K562 (cell line): Measurements from ENCODE around the gene CCDC167. TPM values are rescaled to one million over a fixed set of nuclear protein-coding genes. Genes with fewer than 3 reads are reported as not detected.

Source experiments
- CREM ChIP-seq: IDR thresholded peaks from 2 replicates; pipeline ENCODE4 v1.6.1; 2014; ENCODE audit warnings: antibody characterized with exemption, low read depth
- FOXP1 ChIP-seq: sonication (generic); formaldehyde crosslinking; IDR thresholded peaks from 2 replicates; pipeline ENCODE4 v1.8.0; 2022; ENCODE audit warnings: mild to moderate bottlenecking, missing genetic modification reagents
- GATAD2A ChIP-seq: fragments of 450-650 bp; IDR thresholded peaks from 2 replicates; pipeline ENCODE4 v1.6.1; 2017
- MIER1 ChIP-seq: fragments of 450-650 bp; IDR thresholded peaks from 2 replicates; pipeline ENCODE4 v1.6.1; 2016; ENCODE audit warnings: antibody characterized with exemption, mild to moderate bottlenecking, low read depth
- NR4A1 ChIP-seq, 2 experiments: fragments of 250-450 bp in 1 of 2; fragments of 450-650 bp in 1 of 2; sonication (Bioruptor Pico) in 1 of 2; IDR thresholded peaks; 2 replicates each; pipeline versions ENCODE4 v1.4.0 to v1.6.1; 2016 to 2020; ENCODE audit warnings: mild to moderate bottlenecking in 2 of 2, missing compliant biosample characterization in 1 of 2, missing genetic modification characterization in 1 of 2, moderate library complexity in 1 of 2
- POLR2G ChIP-seq: fragments of 200-400 bp; formaldehyde crosslinking; IDR thresholded peaks from 2 replicates; pipeline ENCODE4 v1.6.1; 2017; ENCODE audit warnings: low read depth, mild to moderate bottlenecking, antibody characterized with exemption, low read length, moderate library complexity
- RB1 ChIP-seq: fragments of 450-650 bp; IDR thresholded peaks from 2 replicates; pipeline ENCODE4 v1.6.1; 2017; ENCODE audit warnings: low read depth, mild to moderate bottlenecking
- ZFP36 ChIP-seq: fragments of 150-350 bp; IDR thresholded peaks from 2 replicates; pipeline ENCODE4 v1.6.1; 2018; ENCODE audit warnings: low read length, low read depth; ENCODE audit not compliant: partially characterized antibody
- polyA plus RNA-seq, 8 experiments: library from polyadenylated mRNA; depleted of rRNA in 4 of 8; stranded (reverse) in 5 of 8; unstranded in 3 of 8; fragments of >200 nt; fragmentation: Nextera tagmentation in 2 of 8; fragmentation: Illumina TruSeq in 1 of 8; extraction: Ambion mirVana in 2 of 8; extraction: Trizol in 1 of 8; gene quantifications; 2 replicates each; pipeline versions ENCODE4 v1.2.1 to v1.2.3, GENCODE V29; 2011 to 2014; ENCODE audit warnings: inconsistent platforms in 1 of 8, missing spikeins in 1 of 8
- total RNA-seq, 7 experiments: library from RNA; depleted of rRNA in 6 of 7; stranded (reverse); fragments of >200 nt in 6 of 7; fragmentation: Illumina TruSeq in 2 of 7; extraction: Trizol in 2 of 7; gene quantifications; 2 replicates each; pipeline versions ENCODE4 v1.2.1 to v1.2.3, GENCODE V29; 2011 to 2021; ENCODE audit warnings: low replicate concordance in 1 of 7
- TF ChIP-seq, protein P1 (sequence below): sonication (generic); formaldehyde crosslinking; IDR thresholded peaks from 2 replicates; pipeline ENCODE4 v1.8.0; 2023; ENCODE audit warnings: mild to moderate bottlenecking, missing genetic modification reagents
- TF ChIP-seq, protein P2 (sequence below): sonication (generic); formaldehyde crosslinking; IDR thresholded peaks from 2 replicates; pipeline ENCODE4 v1.8.1; 2023; ENCODE audit warnings: mild to moderate bottlenecking, missing genetic modification reagents

The CCDC167 gene
- total and polyA plus RNA-seq, 9 of the 15 experiments (the other 6 are each of a cell fraction or from before 2014, with no cell fraction given) = 26.0 to 114 (median 45.2) TPM

DNA sequence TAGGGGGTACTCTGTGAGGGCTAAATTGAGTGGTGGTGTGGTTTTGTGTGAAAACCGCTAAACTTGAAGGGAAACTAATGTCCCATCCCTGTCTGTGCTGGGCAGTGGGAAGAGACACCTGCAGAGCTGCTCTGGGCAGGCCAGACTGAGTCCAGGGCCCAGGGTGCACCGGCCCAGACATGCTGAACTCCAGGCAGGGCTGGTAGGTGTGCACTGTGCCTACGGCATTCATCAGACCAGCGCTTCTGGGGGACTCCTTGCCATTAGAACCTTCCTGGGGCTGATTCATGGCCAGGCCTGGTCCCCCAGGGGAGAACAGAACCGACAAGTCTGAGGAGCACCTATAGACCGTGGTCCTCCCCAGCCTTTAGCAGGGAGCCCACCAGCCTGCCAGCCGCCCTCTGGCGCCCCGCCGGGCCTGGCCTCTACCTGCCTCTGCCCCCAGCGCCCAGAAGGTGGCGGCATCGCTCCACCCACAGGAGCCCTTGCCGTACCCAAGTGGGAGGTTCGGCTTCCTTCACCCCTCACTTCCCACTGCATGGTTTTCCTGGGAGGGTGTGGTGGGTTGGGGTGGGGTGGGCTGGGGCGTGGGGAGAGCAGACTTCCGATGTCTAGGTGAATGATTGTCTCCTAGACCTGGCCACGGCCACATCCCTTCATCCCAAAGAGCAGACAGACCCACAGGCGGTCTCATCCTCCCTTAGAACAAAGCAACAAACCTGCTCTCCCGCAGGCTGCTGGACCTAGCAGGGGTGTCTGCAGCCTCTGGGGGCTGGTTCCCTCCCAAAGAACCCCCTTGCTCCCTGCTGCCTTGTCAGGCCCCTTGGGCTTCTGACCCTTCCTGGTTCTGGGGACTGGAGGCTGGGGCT is 15.5 kb downstream of the CCDC167 start (continued):
- TF ChIP-seq POLR2G (peak; percentile 59; the same call in 1 of the 2 replicates), CREM (0 out of 2 replicates have a peak, but pooled peaks have one; percentile 8), FOXP1 (CRISPR knock-in tag) (0 out of 2 replicates have a peak, but pooled peaks have one; percentile 45), MIER1 (no peak), RB1 (peak; percentile 57; the same call in 1 of the 2 replicates), ZFP36 (peak; percentile 37), NR4A1 (CRISPR knock-in tag; IDR thresholded peaks at IDR 0.05) (no peak), NR4A1 (tag; IDR thresholded peaks at IDR 0.05) (no peak), GATAD2A (no peak)
- TF ChIP-seq, protein P1, sequence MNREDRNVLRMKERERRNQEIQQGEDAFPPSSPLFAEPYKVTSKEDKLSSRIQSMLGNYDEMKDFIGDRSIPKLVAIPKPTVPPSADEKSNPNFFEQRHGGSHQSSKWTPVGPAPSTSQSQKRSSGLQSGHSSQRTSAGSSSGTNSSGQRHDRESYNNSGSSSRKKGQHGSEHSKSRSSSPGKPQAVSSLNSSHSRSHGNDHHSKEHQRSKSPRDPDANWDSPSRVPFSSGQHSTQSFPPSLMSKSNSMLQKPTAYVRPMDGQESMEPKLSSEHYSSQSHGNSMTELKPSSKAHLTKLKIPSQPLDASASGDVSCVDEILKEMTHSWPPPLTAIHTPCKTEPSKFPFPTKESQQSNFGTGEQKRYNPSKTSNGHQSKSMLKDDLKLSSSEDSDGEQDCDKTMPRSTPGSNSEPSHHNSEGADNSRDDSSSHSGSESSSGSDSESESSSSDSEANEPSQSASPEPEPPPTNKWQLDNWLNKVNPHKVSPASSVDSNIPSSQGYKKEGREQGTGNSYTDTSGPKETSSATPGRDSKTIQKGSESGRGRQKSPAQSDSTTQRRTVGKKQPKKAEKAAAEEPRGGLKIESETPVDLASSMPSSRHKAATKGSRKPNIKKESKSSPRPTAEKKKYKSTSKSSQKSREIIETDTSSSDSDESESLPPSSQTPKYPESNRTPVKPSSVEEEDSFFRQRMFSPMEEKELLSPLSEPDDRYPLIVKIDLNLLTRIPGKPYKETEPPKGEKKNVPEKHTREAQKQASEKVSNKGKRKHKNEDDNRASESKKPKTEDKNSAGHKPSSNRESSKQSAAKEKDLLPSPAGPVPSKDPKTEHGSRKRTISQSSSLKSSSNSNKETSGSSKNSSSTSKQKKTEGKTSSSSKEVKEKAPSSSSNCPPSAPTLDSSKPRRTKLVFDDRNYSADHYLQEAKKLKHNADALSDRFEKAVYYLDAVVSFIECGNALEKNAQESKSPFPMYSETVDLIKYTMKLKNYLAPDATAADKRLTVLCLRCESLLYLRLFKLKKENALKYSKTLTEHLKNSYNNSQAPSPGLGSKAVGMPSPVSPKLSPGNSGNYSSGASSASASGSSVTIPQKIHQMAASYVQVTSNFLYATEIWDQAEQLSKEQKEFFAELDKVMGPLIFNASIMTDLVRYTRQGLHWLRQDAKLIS (CRISPR knock-in tag) = no peak
- TF ChIP-seq, protein P2, sequence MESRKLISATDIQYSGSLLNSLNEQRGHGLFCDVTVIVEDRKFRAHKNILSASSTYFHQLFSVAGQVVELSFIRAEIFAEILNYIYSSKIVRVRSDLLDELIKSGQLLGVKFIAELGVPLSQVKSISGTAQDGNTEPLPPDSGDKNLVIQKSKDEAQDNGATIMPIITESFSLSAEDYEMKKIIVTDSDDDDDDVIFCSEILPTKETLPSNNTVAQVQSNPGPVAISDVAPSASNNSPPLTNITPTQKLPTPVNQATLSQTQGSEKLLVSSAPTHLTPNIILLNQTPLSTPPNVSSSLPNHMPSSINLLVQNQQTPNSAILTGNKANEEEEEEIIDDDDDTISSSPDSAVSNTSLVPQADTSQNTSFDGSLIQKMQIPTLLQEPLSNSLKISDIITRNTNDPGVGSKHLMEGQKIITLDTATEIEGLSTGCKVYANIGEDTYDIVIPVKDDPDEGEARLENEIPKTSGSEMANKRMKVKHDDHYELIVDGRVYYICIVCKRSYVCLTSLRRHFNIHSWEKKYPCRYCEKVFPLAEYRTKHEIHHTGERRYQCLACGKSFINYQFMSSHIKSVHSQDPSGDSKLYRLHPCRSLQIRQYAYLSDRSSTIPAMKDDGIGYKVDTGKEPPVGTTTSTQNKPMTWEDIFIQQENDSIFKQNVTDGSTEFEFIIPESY = peak; percentile 90
